ENCODE data around the gene VPS37D.

The VPS37D gene

DNA sequence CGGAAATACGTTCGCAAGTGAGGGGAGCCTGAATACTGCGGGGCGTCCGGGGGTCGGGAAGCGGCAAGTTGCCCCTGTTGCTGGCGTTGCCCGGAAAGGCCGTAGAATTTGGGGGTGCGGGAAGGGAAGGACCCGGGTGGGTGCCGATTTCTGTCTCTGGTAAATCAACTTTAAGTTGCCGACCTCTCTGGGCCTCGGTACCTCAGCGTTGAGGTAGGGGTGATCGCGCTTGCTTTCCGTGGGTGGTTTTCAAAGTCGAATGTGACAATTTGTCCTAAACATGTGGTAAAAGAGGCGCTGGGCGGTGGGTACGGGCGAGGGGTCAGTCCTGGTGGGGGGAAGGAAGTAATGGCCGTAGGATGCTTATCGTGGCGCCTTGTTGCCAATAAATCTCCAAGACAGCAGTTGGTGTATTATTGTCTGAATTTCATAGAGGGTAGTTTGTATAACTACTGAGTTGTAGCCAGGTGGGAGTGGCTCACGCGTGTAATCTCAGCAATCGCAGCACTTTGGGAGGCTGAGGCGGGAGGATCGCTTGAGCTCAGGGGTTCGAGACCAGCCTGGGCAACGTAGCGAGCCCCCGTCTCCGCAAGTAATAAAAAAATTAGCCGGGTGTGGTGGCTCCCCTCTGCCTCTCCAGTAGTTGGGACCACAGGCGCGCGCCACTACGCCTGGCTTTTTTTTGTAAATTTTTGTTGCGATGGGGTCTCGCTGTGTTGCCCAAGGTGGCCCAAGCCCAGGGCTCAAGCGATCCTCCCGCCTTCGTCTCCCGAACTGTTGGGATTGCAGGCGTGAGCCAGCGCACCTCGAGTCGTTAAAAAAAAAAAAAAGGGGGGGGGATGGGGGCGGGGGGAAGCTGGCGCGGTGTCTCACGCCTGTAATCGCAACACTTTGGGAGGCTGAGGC is 16.4 kb downstream of the VPS37D start:
- H3K27ac ChIP-seq = peak overlapping the region; percentile 82
- TF ChIP-seq ZFX (IDR thresholded peaks at IDR 0.05; ENCODE audit: borderline replicate concordance) = no peak
- TF ChIP-seq, protein P1, sequence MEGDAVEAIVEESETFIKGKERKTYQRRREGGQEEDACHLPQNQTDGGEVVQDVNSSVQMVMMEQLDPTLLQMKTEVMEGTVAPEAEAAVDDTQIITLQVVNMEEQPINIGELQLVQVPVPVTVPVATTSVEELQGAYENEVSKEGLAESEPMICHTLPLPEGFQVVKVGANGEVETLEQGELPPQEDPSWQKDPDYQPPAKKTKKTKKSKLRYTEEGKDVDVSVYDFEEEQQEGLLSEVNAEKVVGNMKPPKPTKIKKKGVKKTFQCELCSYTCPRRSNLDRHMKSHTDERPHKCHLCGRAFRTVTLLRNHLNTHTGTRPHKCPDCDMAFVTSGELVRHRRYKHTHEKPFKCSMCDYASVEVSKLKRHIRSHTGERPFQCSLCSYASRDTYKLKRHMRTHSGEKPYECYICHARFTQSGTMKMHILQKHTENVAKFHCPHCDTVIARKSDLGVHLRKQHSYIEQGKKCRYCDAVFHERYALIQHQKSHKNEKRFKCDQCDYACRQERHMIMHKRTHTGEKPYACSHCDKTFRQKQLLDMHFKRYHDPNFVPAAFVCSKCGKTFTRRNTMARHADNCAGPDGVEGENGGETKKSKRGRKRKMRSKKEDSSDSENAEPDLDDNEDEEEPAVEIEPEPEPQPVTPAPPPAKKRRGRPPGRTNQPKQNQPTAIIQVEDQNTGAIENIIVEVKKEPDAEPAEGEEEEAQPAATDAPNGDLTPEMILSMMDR (IDR thresholded peaks at IDR 0.05) = no peak

GRCh38 chr7:73685311-73685710 is 17.7 kb downstream of the VPS37D start:
- no peak overlapping the region for H3K27ac ChIP-seq
- TF ChIP-seq ZFX (IDR thresholded peaks at IDR 0.05; ENCODE audit: borderline replicate concordance) = no peak
- TF ChIP-seq, protein P1 (IDR thresholded peaks at IDR 0.05) = no peak

DNA sequence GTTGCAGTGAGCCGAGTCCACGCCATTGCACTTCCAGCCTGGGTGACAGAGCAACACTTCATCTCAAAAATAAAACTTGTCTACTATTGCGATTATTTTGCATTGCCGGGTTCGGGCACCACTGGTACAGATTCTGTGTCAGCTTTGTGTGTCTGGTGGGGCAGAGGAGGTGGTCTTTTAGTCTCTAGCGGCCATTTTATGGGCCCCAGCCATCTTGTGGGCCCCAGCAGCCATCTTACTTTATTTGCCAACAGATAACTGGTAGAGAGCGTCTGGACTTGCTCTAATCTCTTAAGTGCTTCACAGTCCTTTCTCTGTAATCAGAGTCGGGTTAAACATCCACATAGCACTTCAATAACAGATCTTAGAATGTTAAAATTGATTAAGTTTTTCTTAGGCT is 20.7 kb downstream of the VPS37D start:
- TF ChIP-seq, protein P1 (IDR thresholded peaks at IDR 0.05) = no peak
- TF ChIP-seq ZFX (IDR thresholded peaks at IDR 0.05; ENCODE audit: borderline replicate concordance) = no peak
- no peak overlapping the region for H3K27ac ChIP-seq

- H3K27ac ChIP-seq = no peak overlapping the region
- TF ChIP-seq ZFX (IDR thresholded peaks at IDR 0.05; ENCODE audit: borderline replicate concordance) = no peak
Measured at GRCh38 chr7:73690646-73691045, 23.0 kb downstream of the VPS37D start.

DNA sequence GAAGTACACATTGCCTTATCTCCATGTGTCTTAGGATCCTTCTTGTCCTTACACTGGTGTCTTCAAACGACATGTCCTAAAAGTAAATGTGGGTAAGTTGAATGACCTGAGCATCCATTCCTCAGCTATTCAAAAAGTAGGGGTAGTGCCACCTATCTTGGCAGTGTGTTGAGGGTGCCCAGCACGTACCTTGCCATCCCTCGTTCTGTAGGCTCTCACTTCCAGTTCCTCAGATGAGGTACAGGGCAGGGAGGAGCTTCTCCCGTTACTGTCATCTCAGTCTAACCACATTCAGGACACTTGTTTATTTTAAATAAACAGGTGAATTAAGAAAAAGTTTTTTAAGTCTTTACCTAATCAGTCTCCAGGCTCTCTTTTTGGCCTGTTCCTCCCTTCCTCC is 28.7 kb downstream of the VPS37D start:
- TF ChIP-seq ZFX (IDR thresholded peaks at IDR 0.05; ENCODE audit: borderline replicate concordance) = no peak
- TF ChIP-seq, protein P1 (IDR thresholded peaks at IDR 0.05) = no peak
- no peak overlapping the region for H3K27ac ChIP-seq

GRCh38 chr7:73698410-73698809 is 30.8 kb downstream of the VPS37D start:
- TF ChIP-seq, protein P1 (IDR thresholded peaks at IDR 0.05) = no peak
- no peak for TF ChIP-seq ZFX (IDR thresholded peaks at IDR 0.05; ENCODE audit: borderline replicate concordance)
- H3K27ac ChIP-seq = no peak overlapping the region

DNA sequence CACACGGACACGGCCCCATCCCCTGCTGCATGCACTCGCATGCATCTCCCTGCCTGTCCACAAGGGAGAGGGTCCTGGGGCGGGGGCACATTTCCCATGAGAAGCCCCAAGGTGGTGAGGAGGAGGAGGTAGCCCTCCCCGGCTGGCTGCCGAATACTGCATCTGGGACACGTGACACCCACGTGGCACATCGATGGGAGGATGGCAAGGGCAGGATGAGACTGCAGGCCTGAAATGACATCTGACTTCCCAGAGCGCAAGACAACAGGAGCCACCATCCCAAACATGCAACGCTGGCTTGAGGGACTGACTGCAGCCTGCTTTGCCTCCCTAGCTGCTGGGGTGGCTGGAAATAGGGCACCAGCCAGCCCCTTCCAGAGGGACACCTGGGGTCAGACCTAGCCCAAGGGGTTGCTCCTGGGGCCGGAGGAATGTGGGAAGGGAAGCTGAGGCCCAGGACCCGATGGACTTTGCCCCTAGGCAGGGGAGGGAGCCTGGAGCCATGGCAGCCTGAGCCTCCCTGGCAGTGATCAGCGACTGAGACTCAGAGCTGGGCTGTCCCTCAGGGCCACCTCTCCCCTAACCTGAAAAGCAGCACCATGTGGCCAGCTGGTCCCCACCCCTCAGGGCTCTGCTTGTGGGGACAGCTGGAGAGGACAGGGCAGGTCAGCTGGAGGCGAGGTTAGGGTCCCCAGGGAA is 31.9 kb downstream of the VPS37D start:
- peak overlapping the region; percentile 30; the same call in 1 of the 2 replicates for H3K27ac ChIP-seq
- TF ChIP-seq ZFX (IDR thresholded peaks at IDR 0.05; ENCODE audit: borderline replicate concordance) = no peak
- TF ChIP-seq, protein P1 (IDR thresholded peaks at IDR 0.05) = no peak
